HS-27A (cell line): ENCODE results near the gene ST3GAL2.

Experiments
- DNase-seq: peaks from one replicate; pipeline ENCODE4 v3.0.0-alpha.2; 2012; ENCODE audit warnings: low read depth, missing footprints

ST3GAL2 gene

DNA sequence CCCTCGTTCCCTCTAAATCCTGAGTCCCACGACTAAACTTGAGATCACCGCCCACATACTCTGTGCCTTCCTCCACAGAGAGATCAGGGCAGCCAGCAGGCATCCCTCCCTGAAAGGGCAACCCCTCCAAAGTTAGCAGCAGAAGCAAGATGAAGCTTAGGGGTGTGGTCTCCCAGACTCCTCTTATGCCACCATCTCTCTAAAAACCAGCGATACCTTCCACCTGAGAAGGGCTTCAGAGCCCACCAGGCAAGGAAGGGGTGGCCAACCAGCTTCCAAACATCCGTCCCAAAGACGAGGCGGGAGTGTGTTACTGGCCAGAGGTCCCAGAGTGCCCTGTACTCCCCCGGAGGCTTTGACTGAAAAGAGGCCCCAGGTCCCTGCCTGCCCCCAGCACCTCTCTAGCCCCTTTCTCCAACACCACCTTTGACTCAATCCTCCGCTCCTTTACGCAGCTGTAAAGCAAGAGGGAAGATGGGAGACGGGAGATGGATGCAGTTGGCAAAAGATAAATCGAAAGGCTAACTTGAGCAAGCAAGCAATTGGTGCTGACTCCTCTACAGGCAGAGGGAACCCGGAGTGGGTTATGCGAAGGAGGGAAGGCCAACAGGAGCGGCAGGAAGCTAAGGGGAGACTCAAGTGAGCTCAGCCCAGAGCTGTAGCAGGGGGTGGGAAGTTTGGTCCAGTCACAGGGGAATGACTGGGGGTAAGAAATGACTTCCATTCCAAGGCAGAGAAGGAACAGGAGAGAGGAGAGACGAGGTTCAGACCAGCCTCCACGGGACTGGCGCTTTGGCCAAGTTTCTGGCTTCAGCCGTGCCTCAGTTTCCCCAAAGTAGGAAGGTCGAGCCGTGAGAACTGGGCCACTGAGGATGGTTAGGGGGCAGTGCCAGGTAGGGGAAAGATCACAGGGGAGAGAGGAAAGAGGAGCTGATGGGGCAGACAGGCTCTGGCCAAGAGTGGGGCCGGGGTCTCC, 1.0 kb downstream of the ST3GAL2 start:
- no peak for DNase-seq

DNA sequence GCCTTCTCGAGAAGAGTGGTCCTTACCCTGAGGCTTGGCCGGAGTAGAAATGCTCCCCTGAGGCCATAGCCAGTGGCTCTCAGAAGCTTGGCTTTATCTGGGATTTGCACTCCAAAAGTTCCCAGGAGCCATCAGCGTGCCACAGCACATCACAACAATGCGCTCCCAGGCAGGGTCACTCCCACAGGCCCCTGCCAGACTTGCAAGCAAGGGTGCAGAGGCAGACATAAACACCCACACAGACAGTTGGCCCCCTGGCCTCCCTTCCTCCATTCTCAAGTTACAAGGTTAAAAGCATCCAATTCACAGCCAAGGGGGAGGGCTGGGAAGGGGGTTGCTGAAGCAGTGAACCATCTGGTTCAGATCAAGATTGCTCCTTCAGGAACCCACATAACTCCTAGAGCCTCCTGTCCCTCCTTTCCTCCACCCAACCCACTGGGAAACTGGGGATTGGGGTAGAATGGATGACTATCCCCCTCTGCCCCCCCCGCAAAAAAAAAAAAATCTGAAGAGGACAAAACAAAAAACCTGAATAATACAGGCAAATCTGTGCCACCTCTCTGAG, 1.8 kb downstream of the ST3GAL2 start:
- no peak for DNase-seq

- DNase-seq = no peak
Measured at GRCh38 chr16:70434484-70435260, 4.2 kb downstream of the ST3GAL2 start.

- no peak for DNase-seq
Measured at GRCh38 chr16:70433458-70434103, 5.3 kb downstream of the ST3GAL2 start.

GRCh38 chr16:70432723-70433457, 6.0 kb downstream of the ST3GAL2 start:
- no peak for DNase-seq

DNA sequence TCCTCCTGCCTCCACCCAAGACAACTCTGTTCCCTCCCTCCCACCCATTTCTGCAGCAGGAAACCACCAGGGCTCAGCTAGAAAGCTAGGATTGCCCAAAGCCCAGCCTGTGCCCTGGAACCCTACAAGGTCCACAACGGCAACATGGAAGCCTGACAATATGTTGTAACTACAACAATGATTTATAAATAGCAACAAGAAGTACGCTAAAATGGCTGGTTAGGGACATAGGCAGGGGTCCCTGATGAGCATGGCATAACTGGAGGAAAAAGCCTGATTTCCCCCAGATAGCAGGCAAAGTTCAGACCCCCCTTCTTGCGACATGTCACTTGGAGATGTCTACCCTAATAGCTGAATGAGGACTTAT, 6.6 kb downstream of the ST3GAL2 start:
- DNase-seq = no peak

DNA sequence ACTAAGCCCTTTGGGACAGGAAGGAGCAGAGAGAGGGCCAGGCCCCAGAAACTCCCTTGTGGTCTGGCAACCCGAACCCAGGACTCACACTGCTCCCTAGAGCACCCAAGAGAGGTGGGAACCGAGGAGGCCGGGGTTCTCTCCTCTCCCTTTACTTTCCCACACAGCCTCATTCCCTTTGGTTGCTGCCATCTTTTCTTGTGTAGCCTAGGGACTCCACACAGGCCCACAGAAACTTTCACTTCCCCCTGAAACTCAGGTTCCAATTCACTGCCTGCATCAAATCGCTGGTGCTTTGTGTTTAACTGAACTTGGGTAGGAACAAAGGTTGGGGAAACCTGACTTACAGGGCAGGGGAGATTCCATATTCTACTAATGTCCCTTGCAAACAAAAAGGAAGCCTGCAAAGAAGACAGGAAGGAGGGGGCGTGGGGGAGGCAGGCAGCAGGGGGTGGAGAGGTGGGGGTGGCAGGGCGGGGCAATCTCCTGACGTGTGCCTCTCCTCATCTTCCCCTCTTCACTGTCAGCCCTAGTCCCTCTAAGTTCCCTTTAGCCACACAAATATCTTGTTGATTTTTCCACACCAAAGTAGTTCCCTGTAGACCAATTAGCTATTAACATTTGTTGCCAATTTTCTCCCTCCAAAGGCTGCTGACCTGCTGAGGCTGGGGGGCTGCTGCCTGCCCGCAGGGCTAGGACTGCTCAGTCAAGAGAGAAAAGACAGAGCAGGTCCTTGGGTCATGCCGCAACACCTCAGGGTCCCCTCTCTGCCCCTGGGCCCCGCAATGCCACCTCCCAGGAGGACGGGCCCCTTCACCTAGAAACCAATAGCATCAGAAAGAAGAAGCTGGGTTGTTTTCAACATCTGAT, 8.0 kb downstream of the ST3GAL2 start:
- no peak for DNase-seq

DNA sequence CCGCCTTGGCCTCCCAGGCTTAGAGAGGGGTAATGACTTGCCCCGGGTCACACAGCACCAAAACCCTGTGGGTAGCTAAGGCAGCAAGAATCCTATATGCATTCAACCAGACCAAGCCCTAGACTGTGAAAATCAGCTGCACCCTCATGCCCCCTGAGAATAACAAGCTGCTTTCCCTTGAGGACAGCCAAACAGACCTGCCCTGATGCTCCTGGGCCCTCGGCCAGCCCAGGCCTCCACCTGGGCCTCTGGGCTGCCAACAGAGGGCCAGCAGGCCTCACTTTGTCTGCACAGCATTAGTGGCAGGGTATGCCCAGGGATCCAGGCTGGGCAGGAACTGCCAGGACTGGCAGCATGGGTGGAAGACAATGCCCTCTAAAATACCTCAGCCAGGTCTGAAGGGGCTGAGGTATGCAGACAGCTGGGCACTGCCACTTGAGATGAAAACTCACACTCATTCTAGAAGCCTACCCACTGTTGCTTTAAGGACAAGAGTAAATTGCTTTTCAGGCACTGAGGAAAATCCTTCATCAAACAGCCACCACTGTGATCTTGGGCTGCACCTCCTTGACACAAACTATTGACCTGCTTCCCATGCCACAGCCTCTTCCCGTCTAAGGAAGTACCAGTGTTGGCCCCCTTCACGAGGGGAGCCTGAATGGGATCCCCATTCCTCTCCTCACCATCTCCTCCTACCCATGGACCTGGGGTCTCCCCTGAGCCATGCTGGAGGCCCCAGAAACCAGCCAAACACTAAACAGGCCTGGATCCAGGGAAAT, 8.8 kb downstream of the ST3GAL2 start:
- no peak for DNase-seq

DNA sequence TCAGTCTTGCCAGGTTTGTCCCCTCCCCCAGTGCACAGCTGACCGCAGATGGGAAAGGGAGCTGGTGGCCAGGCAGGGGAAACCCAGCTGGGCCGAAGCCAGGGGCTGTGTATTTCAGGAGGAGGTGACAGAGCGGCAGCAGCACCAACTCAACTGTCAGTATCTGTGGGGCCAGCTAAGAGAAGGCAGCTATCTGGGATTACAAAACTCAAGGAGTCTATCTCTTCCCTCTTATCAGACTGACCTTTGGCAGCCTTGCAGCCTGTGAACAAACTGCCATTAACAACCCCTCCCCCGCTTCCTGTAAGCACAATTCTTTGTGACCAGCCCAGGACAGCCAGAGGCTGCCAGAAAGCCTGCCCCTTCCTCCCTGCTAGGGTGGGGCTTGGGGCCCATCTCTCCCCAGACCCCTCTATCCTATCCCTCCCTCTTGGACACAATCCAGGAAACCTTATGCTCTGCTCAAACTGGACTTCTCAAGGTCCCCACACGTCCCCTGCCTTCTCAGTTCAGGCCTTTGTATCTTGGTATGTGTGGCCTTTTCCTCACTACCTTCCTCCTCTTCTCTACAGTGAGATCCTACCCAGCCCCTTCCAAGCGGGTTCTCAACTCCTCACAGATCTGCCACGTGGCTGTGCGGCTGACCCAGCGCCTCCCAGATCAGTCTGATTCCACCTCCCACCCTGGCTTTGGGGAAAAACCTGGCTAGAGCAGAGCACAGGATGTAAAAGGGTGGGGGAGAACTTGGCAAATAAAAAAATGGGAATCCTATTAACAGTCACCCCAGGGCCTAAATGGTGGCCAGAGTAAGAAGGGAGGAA, 10.5 kb downstream of the ST3GAL2 start:
- DNase-seq = peak; percentile 87

DNA sequence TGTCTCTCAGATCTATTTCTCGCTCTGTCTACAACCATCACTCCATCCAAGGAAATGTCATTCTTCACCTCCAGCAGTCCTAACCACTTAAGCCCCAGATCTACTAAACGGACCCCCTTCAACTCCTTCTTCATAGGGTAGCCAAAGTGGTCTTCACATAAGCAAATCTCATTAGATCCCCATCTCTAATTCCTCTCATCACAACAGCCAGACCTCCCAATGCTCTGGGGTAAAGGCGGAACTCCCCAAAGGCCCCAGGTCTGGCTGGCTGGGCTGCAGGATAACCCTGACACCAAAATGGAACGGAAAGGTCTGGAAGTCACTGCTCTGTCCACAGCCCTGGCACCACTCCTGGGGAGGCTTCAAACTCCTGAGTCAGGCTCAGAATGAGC, 11.1 kb downstream of the ST3GAL2 start:
- no peak for DNase-seq

DNA sequence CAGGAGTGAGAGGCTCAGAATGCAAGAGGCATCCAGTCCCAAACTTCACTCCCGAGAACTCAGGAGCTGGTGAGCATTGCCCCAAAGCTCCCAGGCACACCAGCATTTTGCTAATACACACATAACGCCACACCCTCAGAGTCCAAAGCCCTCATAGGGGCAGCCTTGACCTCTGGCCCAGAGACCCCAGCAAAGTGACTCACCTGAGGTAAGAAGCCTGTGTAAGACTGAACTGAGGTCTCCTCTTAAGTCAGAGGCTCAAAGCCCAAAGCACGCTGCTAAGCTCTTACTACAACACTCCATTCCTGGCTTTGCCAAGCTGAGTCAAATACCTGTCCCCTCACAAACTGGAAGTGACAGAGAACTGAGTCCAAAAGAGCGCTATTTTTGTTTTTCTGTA, 16.4 kb downstream of the ST3GAL2 start:
- DNase-seq = no peak

GRCh38 chr16:70421473-70422311, 17.2 kb downstream of the ST3GAL2 start:
- no peak for DNase-seq

DNA sequence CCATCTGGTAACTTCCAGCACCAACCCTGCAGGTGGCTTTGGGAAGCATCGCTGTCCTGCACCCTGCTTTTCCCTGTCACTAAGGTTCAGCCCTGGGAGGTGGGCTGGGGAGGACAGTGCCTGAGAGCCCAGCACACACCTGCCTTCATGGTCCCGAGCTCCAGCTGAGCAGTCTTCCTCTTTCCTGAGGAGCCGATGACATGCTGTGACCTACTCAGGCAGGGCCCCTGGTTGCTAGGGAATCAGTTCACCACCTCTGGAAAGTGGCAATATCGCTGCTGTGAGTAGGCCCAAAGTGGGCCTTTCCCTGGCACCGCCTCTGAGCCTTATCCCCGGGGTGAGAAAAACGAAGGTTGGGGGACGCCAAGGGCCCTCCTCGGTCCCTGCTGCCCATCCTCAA, 17.9 kb downstream of the ST3GAL2 start:
- no peak for DNase-seq

DNA sequence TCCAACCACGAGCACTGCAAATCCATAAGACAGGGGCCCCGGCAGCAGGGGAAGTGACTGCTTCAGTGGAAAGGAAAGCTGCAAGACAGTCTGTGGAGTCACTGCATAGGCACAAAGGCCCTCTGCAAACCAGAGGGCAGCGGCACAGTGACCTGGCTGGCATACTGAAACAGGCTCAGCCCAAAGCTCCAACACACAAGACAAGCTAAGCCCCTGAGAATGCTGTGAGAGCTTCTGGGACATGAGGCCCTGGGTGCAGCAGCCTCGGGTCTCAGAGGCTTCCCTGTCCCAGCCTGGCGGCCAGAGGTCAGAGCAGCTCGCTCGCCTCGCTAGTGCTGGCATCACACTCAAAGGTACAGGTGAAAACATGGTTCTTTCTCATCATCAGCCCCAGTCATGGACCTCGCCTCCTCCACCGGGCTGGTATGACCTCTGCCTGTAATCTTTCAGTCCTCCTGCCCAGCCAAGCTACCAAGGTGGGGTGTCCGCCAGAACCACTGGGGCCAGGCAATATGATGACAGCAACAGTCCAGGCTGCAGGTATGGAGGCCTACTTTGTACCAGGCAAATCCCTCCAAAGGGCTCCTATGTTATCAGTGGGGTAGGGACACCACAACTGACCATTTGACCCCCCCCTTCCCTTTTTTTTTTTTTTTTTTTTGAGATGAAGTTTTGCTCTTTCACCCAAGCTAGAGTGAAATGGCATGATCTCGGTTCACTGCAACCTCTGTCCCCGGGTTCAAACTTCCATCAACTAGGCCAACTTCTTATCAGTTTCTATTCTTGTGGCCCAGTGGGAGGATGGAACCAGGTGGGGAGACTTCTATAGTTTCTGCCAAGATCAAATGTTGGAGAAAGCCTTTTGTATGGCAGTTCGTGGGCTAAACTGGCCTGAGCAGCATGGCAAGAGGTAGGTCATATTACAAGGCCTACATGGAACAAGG, 19.2 kb downstream of the ST3GAL2 start:
- no peak for DNase-seq

DNA sequence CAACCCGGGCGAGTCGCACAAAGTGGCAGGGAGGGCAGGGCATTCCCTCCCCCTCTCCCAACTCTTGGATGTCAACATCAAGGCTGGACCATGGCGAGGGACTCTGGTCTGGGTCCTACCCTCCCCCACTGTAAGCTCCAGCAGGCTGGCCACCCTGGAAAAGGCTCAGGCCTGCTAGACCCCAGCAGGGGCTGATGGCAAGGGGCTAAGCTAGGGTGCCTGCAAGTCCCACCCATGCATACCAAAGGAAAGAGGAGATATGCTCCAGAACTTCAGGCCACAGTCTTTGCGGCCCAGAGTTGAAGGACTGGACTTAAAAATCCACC, 19.9 kb downstream of the ST3GAL2 start:
- DNase-seq = no peak

GRCh38 chr16:70418274-70418992, 20.5 kb downstream of the ST3GAL2 start:
- no peak for DNase-seq
